ENCODE measurements around the gene SH3YL1. TPM values are rescaled to one million over a fixed set of nuclear protein-coding genes. Genes with fewer than 3 reads are reported as not detected.

SH3YL1 gene
- total RNA-seq, 4 donors from 2014 or later: 23.9 to 41.9 (median 32.0) TPM

- ATAC-seq (ENCODE audit: low FRiP score) (peak; percentile 37), DNase-seq (ENCODE audit: low spot score) (no peak)
- no peak for TF ChIP-seq CTCF (IDR thresholded peaks at IDR 0.05)
Observed at GRCh38 chr2:286774-287392, 23.1 kb upstream of the SH3YL1 start.

GRCh38 chr2:286035-286434, 22.2 kb upstream of the SH3YL1 start:
- no peak for ATAC-seq (ENCODE audit: low FRiP score)
- DNase-seq (ENCODE audit: low spot score): no peak
- TF ChIP-seq CTCF (IDR thresholded peaks at IDR 0.05): no peak

- TF ChIP-seq CTCF (IDR thresholded peaks at IDR 0.05): no peak
- DNase-seq (ENCODE audit: low spot score) (no peak), ATAC-seq (ENCODE audit: low FRiP score) (peak; percentile 41)
Observed at GRCh38 chr2:285531-285930, 21.7 kb upstream of the SH3YL1 start.

- no peak for TF ChIP-seq CTCF (IDR thresholded peaks at IDR 0.05)
Observed at GRCh38 chr2:284896-285492, 21.2 kb upstream of the SH3YL1 start.

GRCh38 chr2:283996-284794, 20.4 kb upstream of the SH3YL1 start:
- DNase-seq (ENCODE audit: low spot score): no peak
- TF ChIP-seq CTCF (IDR thresholded peaks at IDR 0.05): no peak
- no peak for ATAC-seq (ENCODE audit: low FRiP score)

More at GRCh38 chr2:284896-285492, 21.2 kb upstream of the SH3YL1 start:
- DNase-seq (ENCODE audit: low spot score) (no peak), ATAC-seq (ENCODE audit: low FRiP score) (no peak)

GRCh38 chr2:282371-283263, 18.8 kb upstream of the SH3YL1 start:
- TF ChIP-seq CTCF (IDR thresholded peaks at IDR 0.05): no peak
- DNase-seq (ENCODE audit: low spot score): no peak
- ATAC-seq (ENCODE audit: low FRiP score): no peak

Measured in omental fat pad (tissue), 4 donors.